ENCODE data around the gene SPINK7.
"Not testable (repeated sequence)": the region's sequence is repeated elsewhere in the genome, so short reads cannot be mapped to it uniquely, and the experiment has no call there.

Gene SPINK7

GRCh38 chr5:148309746-148310145, 2.5 kb upstream of the SPINK7 start:
- no peaks in the 10 kb centered on the region for H3K27me3 ChIP-seq (replicated peaks; ENCODE audit: control insufficient read depth, insufficient read depth, low read length, poor library complexity, severe bottlenecking)
- no peaks in the 10 kb centered on the region for H3K4me1 ChIP-seq (ENCODE audit: control insufficient read depth, insufficient read depth, low read length, poor library complexity, severe bottlenecking)
- H3K36me3 ChIP-seq (ENCODE audit: control insufficient read depth, insufficient read depth, low read length), result no peaks in the 10 kb centered on the region
- H3K9me3 ChIP-seq (ENCODE audit: control insufficient read depth, low read length), result no peaks in the 10 kb centered on the region
- H3K4me3 ChIP-seq (ENCODE audit: insufficient read depth, low read depth, low read length, poor library complexity, severe bottlenecking), result no peak overlapping the region
- no peak for DNase-seq
- no peak overlapping the region for H3K27ac ChIP-seq (ENCODE audit: insufficient read depth, low read length, poor library complexity, severe bottlenecking)

- H3K9me3 ChIP-seq (ENCODE audit: control insufficient read depth, low read length), result no peaks in the 10 kb centered on the region
- no peaks in the 10 kb centered on the region for H3K4me1 ChIP-seq (ENCODE audit: control insufficient read depth, insufficient read depth, low read length, poor library complexity, severe bottlenecking)
- DNase-seq, result no peak
- H3K27ac ChIP-seq (ENCODE audit: insufficient read depth, low read length, poor library complexity, severe bottlenecking), result no peak overlapping the region
- no peak overlapping the region for H3K4me3 ChIP-seq (ENCODE audit: insufficient read depth, low read depth, low read length, poor library complexity, severe bottlenecking)
- H3K27me3 ChIP-seq (replicated peaks; ENCODE audit: control insufficient read depth, insufficient read depth, low read length, poor library complexity, severe bottlenecking), result no peaks in the 10 kb centered on the region
- H3K36me3 ChIP-seq (ENCODE audit: control insufficient read depth, insufficient read depth, low read length), result no peaks in the 10 kb centered on the region
These were observed 739 bp upstream of the SPINK7 start for GRCh38 chr5:148311484-148311883.

GRCh38 chr5:148314187-148314586, 2.0 kb downstream of the SPINK7 start:
- no peak overlapping the region for H3K4me3 ChIP-seq (ENCODE audit: insufficient read depth, low read depth, low read length, poor library complexity, severe bottlenecking)
- no peak for DNase-seq
- no peaks in the 10 kb centered on the region for H3K4me1 ChIP-seq (ENCODE audit: control insufficient read depth, insufficient read depth, low read length, poor library complexity, severe bottlenecking)
- no peaks in the 10 kb centered on the region for H3K9me3 ChIP-seq (ENCODE audit: control insufficient read depth, low read length)
- H3K27me3 ChIP-seq (replicated peaks; ENCODE audit: control insufficient read depth, insufficient read depth, low read length, poor library complexity, severe bottlenecking), result no peaks in the 10 kb centered on the region
- no peaks in the 10 kb centered on the region for H3K36me3 ChIP-seq (ENCODE audit: control insufficient read depth, insufficient read depth, low read length)
- no peak overlapping the region for H3K27ac ChIP-seq (ENCODE audit: insufficient read depth, low read length, poor library complexity, severe bottlenecking)

GRCh38 chr5:148314731-148315130, 2.5 kb downstream of the SPINK7 start:
- Histone ChIP-seq H3K9me3 (ENCODE audit: control insufficient read depth, low read length) (no peaks in the 10 kb centered on the region), H3K4me3 (ENCODE audit: insufficient read depth, low read depth, low read length, poor library complexity, severe bottlenecking) (no peak overlapping the region), H3K4me1 (ENCODE audit: control insufficient read depth, insufficient read depth, low read length, poor library complexity, severe bottlenecking) (no peaks in the 10 kb centered on the region), H3K36me3 (ENCODE audit: control insufficient read depth, insufficient read depth, low read length) (no peaks in the 10 kb centered on the region), H3K27ac (ENCODE audit: insufficient read depth, low read length, poor library complexity, severe bottlenecking) (no peak overlapping the region), H3K27me3 (replicated peaks; ENCODE audit: control insufficient read depth, insufficient read depth, low read length, poor library complexity, severe bottlenecking) (no peaks in the 10 kb centered on the region)
- no peak for DNase-seq

GRCh38 chr5:148320011-148320963, 8.1 kb downstream of the SPINK7 start:
- H3K27me3 ChIP-seq (replicated peaks; ENCODE audit: control insufficient read depth, insufficient read depth, low read length, poor library complexity, severe bottlenecking); H3K4me1 ChIP-seq (ENCODE audit: control insufficient read depth, insufficient read depth, low read length, poor library complexity, severe bottlenecking); H3K4me3 ChIP-seq (ENCODE audit: insufficient read depth, low read depth, low read length, poor library complexity, severe bottlenecking); H3K36me3 ChIP-seq (ENCODE audit: control insufficient read depth, insufficient read depth, low read length); DNase-seq; H3K27ac ChIP-seq (ENCODE audit: insufficient read depth, low read length, poor library complexity, severe bottlenecking); H3K9me3 ChIP-seq (ENCODE audit: control insufficient read depth, low read length): not testable (repeated sequence)

GRCh38 chr5:148333262-148333849, 21.1 kb downstream of the SPINK7 start:
- no peak overlapping the region for H3K27ac ChIP-seq (ENCODE audit: insufficient read depth, low read length, poor library complexity, severe bottlenecking)
- no peaks in the 10 kb centered on the region for H3K27me3 ChIP-seq (replicated peaks; ENCODE audit: control insufficient read depth, insufficient read depth, low read length, poor library complexity, severe bottlenecking)
- H3K36me3 ChIP-seq (ENCODE audit: control insufficient read depth, insufficient read depth, low read length), result no peaks in the 10 kb centered on the region
- DNase-seq, result no peak
- H3K4me3 ChIP-seq (ENCODE audit: insufficient read depth, low read depth, low read length, poor library complexity, severe bottlenecking), result no peak overlapping the region
- H3K9me3 ChIP-seq (ENCODE audit: control insufficient read depth, low read length), result no peaks in the 10 kb centered on the region
- H3K4me1 ChIP-seq (ENCODE audit: control insufficient read depth, insufficient read depth, low read length, poor library complexity, severe bottlenecking), result no peaks in the 10 kb centered on the region

GRCh38 chr5:148335259-148335658, 23.0 kb downstream of the SPINK7 start, which contains the start of gene SPINK9:
Gene SPINK9 (plus strand): TSS chr5:148335559. CDS start chr5:148335614, 55 bp downstream.
- no peak for DNase-seq
- no peak within 1 kb of the TSS for H3K27ac ChIP-seq (ENCODE audit: insufficient read depth, low read length, poor library complexity, severe bottlenecking)
- no peaks in the 10 kb centered on the region for H3K36me3 ChIP-seq (ENCODE audit: control insufficient read depth, insufficient read depth, low read length)

GRCh38 chr5:148336704-148337435, 24.6 kb downstream of the SPINK7 start:
- Histone ChIP-seq H3K27ac (ENCODE audit: insufficient read depth, low read length, poor library complexity, severe bottlenecking) (no peak overlapping the region), H3K4me1 (ENCODE audit: control insufficient read depth, insufficient read depth, low read length, poor library complexity, severe bottlenecking) (no peaks in the 10 kb centered on the region)

More at GRCh38 chr5:148335259-148335658, 23.0 kb downstream of the SPINK7 start, which contains the start of gene SPINK9:
- no peaks in the 10 kb centered on the region for H3K4me1 ChIP-seq (ENCODE audit: control insufficient read depth, insufficient read depth, low read length, poor library complexity, severe bottlenecking)
- no peaks in the 10 kb centered on the region for H3K27me3 ChIP-seq (replicated peaks; ENCODE audit: control insufficient read depth, insufficient read depth, low read length, poor library complexity, severe bottlenecking)
- H3K9me3 ChIP-seq (ENCODE audit: control insufficient read depth, low read length), result no peaks in the 10 kb centered on the region
- H3K4me3 ChIP-seq (ENCODE audit: insufficient read depth, low read depth, low read length, poor library complexity, severe bottlenecking), result no peak within 1 kb of the TSS

GRCh38 chr5:148342371-148343045, 30.3 kb downstream of the SPINK7 start:
- no peak overlapping the region for H3K27ac ChIP-seq (ENCODE audit: insufficient read depth, low read length, poor library complexity, severe bottlenecking)
- DNase-seq, result no peak
- no peaks in the 10 kb centered on the region for H3K4me1 ChIP-seq (ENCODE audit: control insufficient read depth, insufficient read depth, low read length, poor library complexity, severe bottlenecking)
- no peaks in the 10 kb centered on the region for H3K36me3 ChIP-seq (ENCODE audit: control insufficient read depth, insufficient read depth, low read length)
- no peak overlapping the region for H3K4me3 ChIP-seq (ENCODE audit: insufficient read depth, low read depth, low read length, poor library complexity, severe bottlenecking)
- H3K9me3 ChIP-seq (ENCODE audit: control insufficient read depth, low read length), result no peaks in the 10 kb centered on the region
- H3K27me3 ChIP-seq (replicated peaks; ENCODE audit: control insufficient read depth, insufficient read depth, low read length, poor library complexity, severe bottlenecking), result no peaks in the 10 kb centered on the region

More at GRCh38 chr5:148336704-148337435, 24.6 kb downstream of the SPINK7 start:
- Histone ChIP-seq H3K27me3 (replicated peaks; ENCODE audit: control insufficient read depth, insufficient read depth, low read length, poor library complexity, severe bottlenecking) (no peaks in the 10 kb centered on the region), H3K9me3 (ENCODE audit: control insufficient read depth, low read length) (no peaks in the 10 kb centered on the region), H3K36me3 (ENCODE audit: control insufficient read depth, insufficient read depth, low read length) (no peaks in the 10 kb centered on the region), H3K4me3 (ENCODE audit: insufficient read depth, low read depth, low read length, poor library complexity, severe bottlenecking) (no peak overlapping the region)
- no peak for DNase-seq
